Gastroesophageal sphincter (tissue), 3 donors: Measurements from ENCODE around the gene PPME1.

Experiments used
- POLR2A ChIP-seq, 2 donors: fragments of 450-650 bp; IDR thresholded peaks; one replicate each; pipeline ENCODE4 v1.6.1; 2017; ENCODE audit warnings: antibody characterized with exemption in 2 of 2, mild to moderate bottlenecking in 2 of 2, moderate library complexity in 1 of 2
- POLR2AphosphoS5 ChIP-seq: sonication (generic); formaldehyde crosslinking; IDR thresholded peaks from one replicate; pipeline ENCODE4 v1.6.1; 2017; ENCODE audit warnings: antibody characterized with exemption
- TF ChIP-seq, protein P1 (sequence below), 4 experiments: fragments of 200-600 bp in 2 of 4; fragments of 450-650 bp in 2 of 4; sonication (generic) in 1 of 4; IDR thresholded peaks; one replicate each; pipeline ENCODE4 v1.5.1; 2017 to 2019; ENCODE audit warnings: antibody characterized with exemption in 4 of 4, mild to moderate bottlenecking in 2 of 4, moderate library complexity in 2 of 4

DNA sequence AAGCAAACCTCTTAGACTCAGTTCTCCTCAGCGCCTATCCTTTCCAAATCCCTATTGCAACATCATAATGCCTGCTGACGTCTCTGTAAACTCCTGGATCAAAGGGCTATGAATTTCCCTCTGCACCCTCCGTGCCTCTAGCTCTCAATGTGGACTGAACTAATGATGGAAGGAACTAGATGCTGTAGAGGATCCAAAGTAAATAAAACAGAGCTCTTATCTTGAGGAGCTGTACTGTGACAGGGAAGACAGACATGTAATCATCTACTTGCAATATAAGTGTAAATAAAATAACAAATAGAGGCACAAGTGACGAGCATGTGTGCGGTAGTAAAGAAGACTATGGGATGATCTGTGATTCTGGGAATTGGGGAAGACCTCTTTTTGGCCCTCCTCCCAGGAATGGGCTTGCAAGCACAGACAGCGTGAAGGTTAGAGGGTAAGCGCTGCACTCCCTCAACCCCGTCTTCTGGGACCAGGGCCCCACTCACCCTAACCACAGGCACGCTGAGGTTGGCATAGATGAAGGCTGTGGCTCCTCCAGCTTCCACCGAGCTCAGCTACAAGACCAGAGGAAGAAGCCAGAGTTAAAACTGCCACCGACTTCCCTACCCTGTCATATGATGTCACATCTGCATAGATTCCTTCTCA lies 98.2 kb downstream of the PPME1 start:
- TF ChIP-seq, protein P1, sequence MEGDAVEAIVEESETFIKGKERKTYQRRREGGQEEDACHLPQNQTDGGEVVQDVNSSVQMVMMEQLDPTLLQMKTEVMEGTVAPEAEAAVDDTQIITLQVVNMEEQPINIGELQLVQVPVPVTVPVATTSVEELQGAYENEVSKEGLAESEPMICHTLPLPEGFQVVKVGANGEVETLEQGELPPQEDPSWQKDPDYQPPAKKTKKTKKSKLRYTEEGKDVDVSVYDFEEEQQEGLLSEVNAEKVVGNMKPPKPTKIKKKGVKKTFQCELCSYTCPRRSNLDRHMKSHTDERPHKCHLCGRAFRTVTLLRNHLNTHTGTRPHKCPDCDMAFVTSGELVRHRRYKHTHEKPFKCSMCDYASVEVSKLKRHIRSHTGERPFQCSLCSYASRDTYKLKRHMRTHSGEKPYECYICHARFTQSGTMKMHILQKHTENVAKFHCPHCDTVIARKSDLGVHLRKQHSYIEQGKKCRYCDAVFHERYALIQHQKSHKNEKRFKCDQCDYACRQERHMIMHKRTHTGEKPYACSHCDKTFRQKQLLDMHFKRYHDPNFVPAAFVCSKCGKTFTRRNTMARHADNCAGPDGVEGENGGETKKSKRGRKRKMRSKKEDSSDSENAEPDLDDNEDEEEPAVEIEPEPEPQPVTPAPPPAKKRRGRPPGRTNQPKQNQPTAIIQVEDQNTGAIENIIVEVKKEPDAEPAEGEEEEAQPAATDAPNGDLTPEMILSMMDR (IDR thresholded peaks at IDR 0.05): no peak
- TF ChIP-seq POLR2A (IDR thresholded peaks at IDR 0.05) (no peak), POLR2AphosphoS5 (no peak)
